Prostate gland (tissue), 2 donors: ENCODE measurements around the gene SLC17A4.

ENCODE experiments used
- POLR2A ChIP-seq: fragments of 450-650 bp; IDR thresholded peaks from one replicate; pipeline ENCODE4 v1.6.1; 2016; ENCODE audit warnings: antibody characterized with exemption, mild to moderate bottlenecking
- TF ChIP-seq, protein P1 (sequence below), 4 experiments: fragments of 200-600 bp in 2 of 4; fragments of 450-650 bp in 2 of 4; sonication (generic) in 2 of 4; IDR thresholded peaks; 1 replicate in 3 of 4; 2 replicates in 1 of 4; pipeline ENCODE4 v1.5.1; 2016 to 2019; ENCODE audit warnings: antibody characterized with exemption in 4 of 4, mild to moderate bottlenecking in 2 of 4, moderate library complexity in 2 of 4

DNA sequence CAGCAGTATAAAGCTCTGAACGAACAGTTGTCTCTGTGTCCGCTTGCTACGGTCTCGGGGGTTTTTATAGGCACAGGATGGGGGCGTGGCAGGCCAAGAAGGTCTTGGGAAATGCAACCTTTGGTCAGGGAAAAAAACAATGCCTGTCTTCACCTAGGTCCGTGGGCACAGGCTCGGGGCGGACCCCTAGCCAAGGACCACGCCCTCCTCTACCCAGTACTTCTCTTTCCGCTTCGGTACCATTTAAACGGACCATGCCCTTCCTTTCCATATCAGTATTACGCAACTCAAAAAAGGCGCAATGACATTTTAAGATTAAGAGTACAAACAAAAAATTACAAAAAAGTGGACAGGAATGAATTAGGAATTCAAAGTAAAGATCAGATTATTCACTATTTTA lies 44.3 kb upstream of the SLC17A4 start:
- no peak for TF ChIP-seq POLR2A
- TF ChIP-seq, protein P1, sequence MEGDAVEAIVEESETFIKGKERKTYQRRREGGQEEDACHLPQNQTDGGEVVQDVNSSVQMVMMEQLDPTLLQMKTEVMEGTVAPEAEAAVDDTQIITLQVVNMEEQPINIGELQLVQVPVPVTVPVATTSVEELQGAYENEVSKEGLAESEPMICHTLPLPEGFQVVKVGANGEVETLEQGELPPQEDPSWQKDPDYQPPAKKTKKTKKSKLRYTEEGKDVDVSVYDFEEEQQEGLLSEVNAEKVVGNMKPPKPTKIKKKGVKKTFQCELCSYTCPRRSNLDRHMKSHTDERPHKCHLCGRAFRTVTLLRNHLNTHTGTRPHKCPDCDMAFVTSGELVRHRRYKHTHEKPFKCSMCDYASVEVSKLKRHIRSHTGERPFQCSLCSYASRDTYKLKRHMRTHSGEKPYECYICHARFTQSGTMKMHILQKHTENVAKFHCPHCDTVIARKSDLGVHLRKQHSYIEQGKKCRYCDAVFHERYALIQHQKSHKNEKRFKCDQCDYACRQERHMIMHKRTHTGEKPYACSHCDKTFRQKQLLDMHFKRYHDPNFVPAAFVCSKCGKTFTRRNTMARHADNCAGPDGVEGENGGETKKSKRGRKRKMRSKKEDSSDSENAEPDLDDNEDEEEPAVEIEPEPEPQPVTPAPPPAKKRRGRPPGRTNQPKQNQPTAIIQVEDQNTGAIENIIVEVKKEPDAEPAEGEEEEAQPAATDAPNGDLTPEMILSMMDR (IDR thresholded peaks at IDR 0.05): no peak
